NCI-H748 (cell line): ENCODE results near the gene PDK1.
A peak's percentile ranks its signal among the peaks of the same experiment; 100 is the strongest.
"Not testable (repeated sequence)": the region's sequence is repeated elsewhere in the genome, so short reads cannot be mapped to it uniquely, and the experiment has no call there.

Experiments
- DNase-seq: peaks from one replicate; lab custom pipeline; 2025; ENCODE audit not compliant: unreplicated experiment; lab: John Stamatoyannopoulos, UW

Gene PDK1

DNA sequence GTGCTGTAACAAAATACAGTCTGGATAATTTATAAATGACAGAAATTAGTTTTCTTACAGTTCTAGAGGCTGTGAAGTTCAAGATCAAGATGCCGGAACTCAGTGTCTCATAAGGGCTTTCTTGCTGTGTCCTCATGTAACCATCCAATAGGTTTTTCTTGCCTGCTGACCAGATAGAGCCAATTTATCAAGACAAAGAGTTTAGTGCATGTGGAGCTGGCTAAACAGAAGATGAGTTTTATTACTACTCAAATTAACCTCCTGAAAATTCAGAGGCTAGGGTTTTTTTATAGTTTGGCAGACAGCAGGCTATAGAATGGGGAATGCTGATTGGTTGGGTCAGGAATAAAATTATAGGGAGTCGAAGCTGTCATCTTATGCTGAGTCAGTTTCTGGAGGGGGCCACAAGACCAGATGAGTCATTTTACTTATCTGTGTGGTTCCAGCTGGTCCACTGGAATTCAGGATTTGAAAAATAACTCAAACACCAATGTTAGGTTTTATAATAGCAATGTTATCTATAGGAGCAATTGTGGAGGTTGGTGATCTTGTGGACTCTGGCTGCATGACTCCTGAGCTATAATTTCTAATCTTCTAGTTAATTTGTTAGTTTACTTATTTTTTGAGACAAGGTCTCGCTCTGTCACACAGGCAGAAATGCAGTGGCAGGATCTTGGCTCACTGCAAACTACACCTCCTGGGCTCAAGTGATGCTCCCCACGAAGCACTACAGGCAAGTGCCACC, 3.2 kb upstream of the PDK1 start:
- no peak for DNase-seq

DNA sequence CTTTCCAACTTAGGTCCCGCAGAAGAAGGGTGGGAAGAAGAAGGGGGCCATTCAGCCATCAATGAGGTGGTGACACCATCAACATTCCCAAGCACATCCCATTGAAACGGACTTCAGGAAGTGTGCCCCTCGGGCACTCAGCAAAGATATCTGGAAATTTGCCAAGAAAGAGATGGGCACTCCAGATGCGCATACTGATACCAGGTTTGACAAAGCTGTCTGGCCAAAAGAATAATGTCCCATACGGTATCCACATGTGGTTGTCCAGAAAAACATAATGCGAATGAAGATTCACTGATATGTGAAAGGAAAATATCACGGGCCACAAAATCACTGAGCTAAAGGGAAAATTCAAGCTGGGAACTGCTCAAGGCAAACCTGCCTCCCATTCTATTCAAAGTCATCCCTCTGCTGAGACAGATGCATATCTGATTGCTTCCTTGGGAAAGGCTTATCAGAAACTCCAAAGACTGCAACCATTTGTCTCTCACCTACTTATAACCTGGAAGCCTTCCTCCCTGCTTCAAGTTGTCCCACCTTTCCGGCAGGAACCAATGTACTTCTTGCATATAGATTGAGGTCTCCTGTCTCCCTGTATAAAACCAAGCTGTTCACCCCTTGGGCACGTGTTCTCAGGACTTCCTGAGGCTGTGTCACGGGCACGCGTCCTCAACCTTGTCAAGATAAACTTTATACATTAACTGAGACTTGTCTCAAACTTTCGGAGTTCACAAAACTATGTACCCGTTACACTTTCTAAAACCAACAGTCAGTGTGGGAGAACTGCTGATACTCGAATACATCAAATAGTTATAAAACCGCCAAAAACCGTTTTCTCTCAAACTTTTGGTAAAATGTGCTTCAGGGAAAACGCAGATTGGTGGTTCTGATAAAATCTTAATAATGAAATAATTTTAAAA, 1.3 kb upstream of the PDK1 start:
- DNase-seq, result peak; percentile 41

DNA sequence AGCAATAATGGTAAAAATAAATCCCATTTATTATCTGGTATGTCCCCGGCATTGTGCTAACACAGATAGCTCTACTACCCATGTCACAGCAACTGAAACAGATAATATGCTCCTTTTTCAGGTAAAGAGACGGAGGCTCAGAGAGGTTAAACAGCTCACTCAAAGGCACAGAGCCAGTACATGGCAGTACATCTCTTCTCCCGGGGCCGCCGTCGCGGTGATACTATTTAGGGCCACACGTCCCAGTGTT, 693 bp upstream of the PDK1 start:
- no peak for DNase-seq

DNA sequence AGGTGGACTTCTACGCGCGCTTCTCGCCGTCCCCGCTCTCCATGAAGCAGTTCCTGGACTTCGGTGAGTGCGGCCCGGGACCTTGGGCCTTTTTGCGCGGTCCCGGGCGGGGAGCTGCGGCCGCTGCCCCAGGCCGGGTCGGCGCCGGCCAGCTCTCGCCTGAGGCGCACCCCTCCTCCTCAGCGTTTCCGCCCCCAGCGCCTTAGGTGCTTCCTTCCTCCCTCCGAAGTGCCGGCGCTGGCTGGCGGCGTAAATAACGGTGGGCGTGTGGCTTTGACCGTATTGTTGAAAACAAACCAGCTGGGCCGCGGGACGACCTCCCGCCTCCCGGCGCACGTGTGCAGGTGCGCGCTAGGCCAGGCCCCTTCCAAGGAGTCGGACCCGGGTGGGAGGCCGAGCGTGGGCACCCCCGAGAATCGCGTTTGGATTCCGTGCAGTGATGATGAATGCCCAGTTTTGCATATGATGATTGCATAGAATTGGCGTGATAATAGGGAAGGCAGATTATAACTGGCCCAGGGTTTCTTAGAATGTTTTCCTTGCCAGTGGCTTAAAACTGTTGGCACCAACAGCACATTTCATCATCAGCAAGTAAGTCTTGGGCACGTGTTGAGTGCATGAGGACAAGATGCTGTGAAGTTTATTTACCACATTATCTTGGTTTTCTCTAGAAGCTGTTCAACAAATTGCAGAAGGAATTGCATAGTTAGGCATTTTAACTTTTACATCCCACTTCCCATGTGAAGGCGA, 569 bp downstream of the PDK1 start:
- peak; percentile 88 for DNase-seq

DNA sequence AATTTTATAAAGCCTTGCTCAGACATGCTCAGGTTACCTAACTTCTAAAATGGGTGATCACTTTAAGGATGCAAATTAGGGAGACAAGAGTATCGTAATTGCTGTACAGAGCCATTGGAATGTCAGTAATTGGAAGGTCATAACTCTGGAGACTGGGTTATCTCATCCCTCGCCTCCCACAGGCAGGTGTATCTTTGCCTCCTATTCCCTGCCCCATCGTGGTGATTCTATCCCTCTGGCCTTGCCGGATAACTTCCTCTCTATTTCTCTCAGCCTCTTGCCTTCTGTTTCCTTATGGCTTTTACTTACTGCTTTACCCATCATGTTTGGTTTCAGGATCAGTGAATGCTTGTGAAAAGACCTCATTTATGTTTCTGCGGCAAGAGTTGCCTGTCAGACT, 2.5 kb downstream of the PDK1 start:
- DNase-seq, result no peak

DNA sequence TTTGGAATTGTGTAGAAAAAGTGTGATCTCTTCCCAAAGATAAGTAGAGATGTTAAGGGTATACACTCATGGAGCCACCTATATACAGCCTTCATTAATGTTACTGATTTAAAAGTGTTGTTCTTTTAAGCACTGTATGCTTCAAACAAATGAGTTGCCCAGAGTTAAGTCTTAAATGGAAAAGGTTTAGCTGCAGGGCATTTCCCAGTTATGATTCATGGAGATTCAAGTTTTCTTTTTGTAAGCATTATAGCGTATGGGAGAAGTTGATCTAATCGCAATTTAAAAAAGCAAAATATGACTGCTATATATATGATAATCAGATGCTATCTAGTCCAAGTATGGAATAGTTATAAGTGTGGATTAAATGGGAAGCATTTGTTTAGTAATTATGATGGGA, 4.8 kb downstream of the PDK1 start:
- DNase-seq, result no peak

GRCh38 chr2:172561270-172561669, 5.4 kb downstream of the PDK1 start:
- no peak for DNase-seq

GRCh38 chr2:172562298-172562697, 6.4 kb downstream of the PDK1 start:
- DNase-seq, result no peak

DNA sequence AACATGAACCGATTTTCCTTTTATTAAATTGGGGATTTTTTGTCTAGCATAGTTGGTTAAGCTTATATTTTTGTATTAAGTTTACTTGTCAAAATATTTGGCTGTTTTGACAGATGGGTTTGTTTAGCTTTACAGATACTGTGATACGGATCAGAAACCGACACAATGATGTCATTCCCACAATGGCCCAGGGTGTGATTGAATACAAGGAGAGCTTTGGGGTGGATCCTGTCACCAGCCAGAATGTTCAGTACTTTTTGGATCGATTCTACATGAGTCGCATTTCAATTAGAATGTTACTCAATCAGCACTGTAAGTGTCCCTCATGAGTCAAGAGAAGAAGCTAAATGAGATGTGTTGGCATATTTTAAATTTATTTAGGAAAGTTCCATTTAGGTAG, 8.5 kb downstream of the PDK1 start:
- no peak for DNase-seq

DNA sequence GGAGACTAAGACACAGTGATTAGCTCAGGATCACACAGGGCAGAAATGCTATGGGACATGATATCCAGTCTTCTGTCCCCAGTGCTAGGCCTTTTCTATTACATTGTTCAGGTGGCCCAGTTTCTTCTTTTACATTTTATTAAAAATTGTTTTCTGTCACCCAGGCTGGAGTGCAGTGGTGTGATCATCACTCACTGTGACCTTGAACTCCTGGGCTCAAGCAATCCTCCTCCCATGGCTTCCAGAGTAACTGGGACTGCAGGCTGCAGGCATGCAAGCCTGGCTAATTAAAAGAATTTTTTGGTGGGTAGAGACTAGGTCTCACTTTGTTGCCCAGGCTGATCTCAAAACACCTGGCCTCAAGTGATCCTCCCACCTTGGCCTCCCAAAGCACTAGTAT, 15.4 kb downstream of the PDK1 start:
- DNase-seq, result peak; percentile 56

- peak; percentile 78 for DNase-seq
Measured at GRCh38 chr2:172572981-172573380, 17.1 kb downstream of the PDK1 start.

- DNase-seq, result no peak
Measured at GRCh38 chr2:172574965-172575364, 19.1 kb downstream of the PDK1 start.

DNA sequence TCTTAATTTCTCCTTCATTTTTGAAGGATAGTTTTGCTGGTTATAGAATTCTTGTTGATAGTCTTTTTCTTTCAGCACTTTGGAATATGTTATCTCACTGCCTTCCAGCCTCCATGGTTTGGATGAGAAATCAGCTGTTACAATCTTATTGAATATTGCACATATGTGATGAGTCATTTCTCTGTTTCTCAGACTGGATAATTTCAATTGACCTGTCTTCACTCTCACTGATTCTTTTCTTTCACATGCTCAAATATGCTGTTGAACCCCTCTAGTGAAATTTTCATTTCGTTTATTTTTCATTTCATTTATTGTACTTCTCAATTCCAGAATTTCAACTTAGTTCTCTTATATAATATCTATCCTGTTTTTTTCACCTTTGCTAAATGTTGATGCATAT, 22.2 kb downstream of the PDK1 start:
- DNase-seq, result no peak

DNA sequence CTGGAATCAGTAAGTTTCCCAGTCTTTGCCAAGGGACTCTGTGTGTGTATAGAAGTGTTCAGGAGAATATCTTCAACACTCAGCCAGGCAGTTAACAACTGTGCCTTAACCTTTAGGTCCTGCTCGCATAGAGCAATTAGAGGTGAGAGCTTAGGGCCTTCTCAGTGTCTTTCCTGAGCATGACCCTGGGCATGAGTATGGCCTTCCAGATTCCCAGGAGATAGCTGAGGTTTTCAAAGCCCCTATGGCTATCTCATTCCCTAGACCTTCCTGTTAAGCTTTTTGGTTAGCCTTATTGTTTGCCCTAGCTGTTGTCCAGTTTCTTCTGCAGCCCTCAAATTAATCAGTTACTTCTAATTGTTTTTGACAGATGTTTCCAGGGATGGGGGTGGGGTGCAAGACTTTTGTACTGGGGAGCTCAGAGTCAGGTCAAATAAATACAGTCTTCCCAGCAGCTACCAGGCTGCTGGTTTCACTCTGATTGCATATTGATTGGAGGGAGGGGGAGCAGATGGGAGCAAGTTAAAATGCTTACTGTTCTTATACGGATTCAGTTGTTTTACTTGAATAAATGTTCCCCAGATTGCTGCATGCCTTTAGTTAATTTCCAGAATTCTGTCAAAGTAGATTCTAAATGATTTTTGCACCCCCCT, 23.1 kb downstream of the PDK1 start:
- no peak for DNase-seq

DNA sequence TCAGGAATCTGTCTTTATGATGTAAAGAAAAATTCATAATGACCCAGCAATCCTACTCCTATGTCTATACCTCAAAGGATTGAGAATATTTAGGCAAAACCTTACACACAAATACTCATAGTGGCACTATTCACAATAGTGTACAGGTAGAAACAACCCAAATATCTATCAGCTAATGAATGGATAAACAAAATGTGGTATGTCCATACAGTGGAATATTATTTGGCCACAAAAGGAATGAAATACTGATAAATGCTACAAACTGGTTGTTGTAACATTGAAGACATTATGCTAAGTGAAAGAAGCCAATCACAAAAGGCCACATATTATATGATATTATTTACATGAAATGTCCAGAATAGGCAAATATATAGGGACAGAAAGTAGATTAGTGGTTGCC, 24.7 kb downstream of the PDK1 start:
- DNase-seq, result no peak

GRCh38 chr2:172582656-172583055, 26.8 kb downstream of the PDK1 start:
- no peak for DNase-seq

GRCh38 chr2:172586245-172586891, 30.5 kb downstream of the PDK1 start:
- no peak for DNase-seq

DNA sequence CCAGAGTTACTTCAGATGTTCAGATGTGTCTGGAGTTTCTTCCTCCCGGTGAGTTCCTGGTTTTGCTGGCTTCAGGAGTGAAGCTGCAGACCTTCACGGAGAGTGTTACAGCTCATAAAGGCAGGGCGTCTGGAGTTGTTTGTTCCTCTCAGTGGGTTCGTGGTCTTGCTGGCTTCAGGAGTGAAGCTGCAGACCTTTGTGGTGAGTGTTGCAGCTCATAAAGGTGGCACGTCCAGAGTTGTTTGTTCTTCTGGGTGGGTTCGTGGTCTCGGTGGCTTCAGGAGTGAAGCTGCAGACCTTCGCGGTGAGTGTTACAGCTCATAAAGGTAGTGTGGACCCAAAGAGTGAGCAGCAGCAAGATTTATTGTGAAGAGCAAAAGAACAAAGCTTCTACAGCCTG, 31.3 kb downstream of the PDK1 start:
- DNase-seq, result not testable (repeated sequence)

DNA sequence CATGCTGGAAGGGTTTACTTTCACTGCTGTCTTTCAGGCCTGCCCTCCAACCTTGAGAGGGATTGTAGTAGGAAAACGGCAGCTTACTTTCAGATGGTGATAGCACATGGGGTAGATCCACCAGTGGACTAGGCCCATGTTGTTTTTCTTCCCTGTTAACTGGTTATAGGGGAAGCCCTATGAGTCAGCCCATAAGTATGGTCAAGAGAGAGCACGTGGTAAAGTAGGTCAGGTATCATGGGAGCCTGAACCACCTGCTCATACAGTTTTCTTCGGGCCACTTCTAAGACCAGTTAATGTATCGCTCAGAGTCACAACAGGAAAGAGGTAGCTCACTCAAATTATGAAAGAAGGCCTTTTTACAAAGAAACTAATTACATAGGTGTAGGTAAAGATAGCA, 33.0 kb downstream of the PDK1 start:
- no peak for DNase-seq

GRCh38 chr2:172591386-172591785, 35.5 kb downstream of the PDK1 start:
- not testable (repeated sequence) for DNase-seq

DNA sequence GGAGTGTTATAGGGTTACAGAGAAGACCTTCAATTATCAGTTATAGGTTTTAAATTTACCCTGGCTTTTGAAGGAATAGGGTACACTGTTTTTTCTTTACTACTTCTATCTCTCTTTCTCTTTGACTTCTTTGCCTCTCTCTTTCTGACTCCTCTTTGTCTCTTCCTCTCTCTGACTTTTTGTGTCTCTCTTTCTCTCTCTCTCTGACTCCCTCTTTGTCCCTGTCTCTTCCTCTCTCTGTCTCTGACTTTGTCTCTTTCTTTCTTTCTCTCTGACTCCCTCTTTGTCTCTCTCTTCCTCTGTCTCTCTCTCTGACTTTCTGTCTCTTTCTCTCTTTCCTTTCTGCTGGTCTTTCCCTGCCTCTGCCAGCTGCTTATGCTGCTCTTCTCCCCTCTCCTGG, 36.3 kb downstream of the PDK1 start:
- DNase-seq, result not testable (repeated sequence)
